ENCODE results near the gene GFOD2. TPM values are rescaled to one million over a fixed set of nuclear protein-coding genes. Genes with fewer than 3 reads are reported as not detected.

Gene GFOD2
- total RNA-seq, 1 donor from 2014 or later = 32.4 TPM

DNA sequence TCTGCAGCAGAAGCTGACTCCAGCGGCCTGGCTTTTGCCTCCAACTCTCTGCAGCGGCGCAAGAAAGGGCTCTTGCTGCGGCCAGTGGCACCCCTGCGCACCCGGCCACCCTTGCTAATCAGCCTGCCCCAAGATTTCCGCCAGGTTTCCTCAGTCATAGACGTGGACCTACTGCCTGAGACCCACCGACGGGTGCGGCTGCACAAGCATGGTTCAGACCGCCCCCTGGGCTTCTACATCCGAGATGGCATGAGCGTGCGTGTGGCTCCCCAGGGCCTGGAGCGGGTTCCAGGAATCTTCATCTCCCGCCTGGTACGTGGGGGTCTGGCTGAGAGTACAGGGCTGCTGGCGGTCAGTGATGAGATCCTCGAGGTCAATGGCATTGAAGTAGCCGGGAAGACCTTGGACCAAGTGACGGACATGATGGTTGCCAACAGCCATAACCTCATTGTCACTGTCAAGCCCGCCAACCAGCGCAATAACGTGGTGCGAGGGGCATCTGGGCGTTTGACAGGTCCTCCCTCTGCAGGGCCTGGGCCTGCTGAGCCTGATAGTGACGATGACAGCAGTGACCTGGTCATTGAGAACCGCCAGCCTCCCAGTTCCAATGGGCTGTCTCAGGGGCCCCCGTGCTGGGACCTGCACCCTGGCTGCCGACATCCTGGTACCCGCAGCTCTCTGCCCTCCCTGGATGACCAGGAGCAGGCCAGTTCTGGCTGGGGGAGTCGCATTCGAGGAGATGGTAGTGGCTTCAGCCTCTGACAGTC lies 57.0 kb downstream of the GFOD2 start:
- TF ChIP-seq EZH2 (IDR thresholded peaks at IDR 0.05; ENCODE audit: insufficient read depth, low read length) = no peak
- TF ChIP-seq, protein P1, sequence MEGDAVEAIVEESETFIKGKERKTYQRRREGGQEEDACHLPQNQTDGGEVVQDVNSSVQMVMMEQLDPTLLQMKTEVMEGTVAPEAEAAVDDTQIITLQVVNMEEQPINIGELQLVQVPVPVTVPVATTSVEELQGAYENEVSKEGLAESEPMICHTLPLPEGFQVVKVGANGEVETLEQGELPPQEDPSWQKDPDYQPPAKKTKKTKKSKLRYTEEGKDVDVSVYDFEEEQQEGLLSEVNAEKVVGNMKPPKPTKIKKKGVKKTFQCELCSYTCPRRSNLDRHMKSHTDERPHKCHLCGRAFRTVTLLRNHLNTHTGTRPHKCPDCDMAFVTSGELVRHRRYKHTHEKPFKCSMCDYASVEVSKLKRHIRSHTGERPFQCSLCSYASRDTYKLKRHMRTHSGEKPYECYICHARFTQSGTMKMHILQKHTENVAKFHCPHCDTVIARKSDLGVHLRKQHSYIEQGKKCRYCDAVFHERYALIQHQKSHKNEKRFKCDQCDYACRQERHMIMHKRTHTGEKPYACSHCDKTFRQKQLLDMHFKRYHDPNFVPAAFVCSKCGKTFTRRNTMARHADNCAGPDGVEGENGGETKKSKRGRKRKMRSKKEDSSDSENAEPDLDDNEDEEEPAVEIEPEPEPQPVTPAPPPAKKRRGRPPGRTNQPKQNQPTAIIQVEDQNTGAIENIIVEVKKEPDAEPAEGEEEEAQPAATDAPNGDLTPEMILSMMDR (IDR thresholded peaks at IDR 0.05; ENCODE audit: insufficient read depth, low read depth, low read length) = no peak
- Histone ChIP-seq H3K27ac (ENCODE audit: low read depth, low read length) (no peak overlapping the region), H3K36me3 (ENCODE audit: insufficient read depth, low read length) (peaks cover 2% of the 10 kb centered on the region), H3K4me2 (ENCODE audit: low read length) (no peak overlapping the region), H4K20me1 (ENCODE audit: insufficient read depth, low read length) (peaks cover 22% of the 10 kb centered on the region), H3K9me3 (ENCODE audit: insufficient read depth, low read depth, low read length) (no peaks in the 10 kb centered on the region), H3K27me3 (ENCODE audit: insufficient read depth, low read length) (no peaks in the 10 kb centered on the region), H3K79me2 (ENCODE audit: insufficient read depth, low read length) (peaks cover 14% of the 10 kb centered on the region), H3K9ac (ENCODE audit: low read length) (no peak overlapping the region), H3K4me1 (ENCODE audit: insufficient read depth, low read length) (peaks cover 19% of the 10 kb centered on the region), H2AFZ (ENCODE audit: low read depth, low read length) (no peak overlapping the region), H3K4me3 (ENCODE audit: insufficient read depth, low read depth, low read length) (no peak overlapping the region)
- H3K4me1 Mint-ChIP-seq (ENCODE audit: low read depth, unreplicated experiment) = peaks cover 4% of the 10 kb centered on the region
- H3K9me3 Mint-ChIP-seq (ENCODE audit: unreplicated experiment) = no peaks in the 10 kb centered on the region
- no peak for FAIRE-seq
- H3K4me3 Mint-ChIP-seq (ENCODE audit: unreplicated experiment) = no peak overlapping the region
- peaks cover 6% of the 10 kb centered on the region for H3K27me3 Mint-ChIP-seq (ENCODE audit: low read depth, unreplicated experiment)
- H3K36me3 Mint-ChIP-seq (ENCODE audit: low read depth, unreplicated experiment) = peaks cover 4% of the 10 kb centered on the region
- DNase-seq (ENCODE audit: low read depth) = no peak
- H3K27ac Mint-ChIP-seq (ENCODE audit: unreplicated experiment) = no peak overlapping the region

DNA sequence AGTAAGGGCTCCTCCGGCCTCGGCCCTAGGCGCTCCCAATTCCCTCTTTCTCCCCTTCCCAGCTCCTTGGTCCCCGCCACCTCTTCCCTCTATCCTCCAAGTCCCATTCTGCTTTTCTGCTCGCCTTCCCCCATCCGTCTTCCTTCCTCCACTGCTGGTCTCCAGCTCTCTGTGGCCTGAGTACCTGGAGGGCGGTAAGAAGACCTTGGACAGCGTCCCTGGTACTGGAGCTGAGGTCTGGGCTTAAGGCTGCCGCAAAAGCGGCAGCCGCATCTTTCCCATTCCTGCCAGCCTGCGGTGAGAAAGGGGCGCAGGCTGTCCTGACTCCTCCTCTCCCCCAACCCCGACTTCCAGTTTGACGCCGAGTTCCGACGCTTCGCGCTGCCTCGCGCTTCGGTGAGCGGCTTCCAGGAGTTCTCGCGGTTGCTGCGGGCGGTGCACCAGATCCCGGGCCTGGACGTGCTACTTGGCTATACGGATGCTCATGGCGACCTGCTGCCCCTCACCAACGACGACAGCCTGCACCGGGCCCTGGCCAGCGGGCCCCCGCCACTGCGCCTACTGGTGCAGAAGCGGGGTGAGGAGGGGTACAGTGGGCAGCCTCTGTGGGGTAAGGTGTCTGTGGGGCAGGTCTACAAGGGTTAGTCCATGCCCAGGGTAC lies 57.9 kb downstream of the GFOD2 start:
- peaks cover 4% of the 10 kb centered on the region for H3K4me1 Mint-ChIP-seq (ENCODE audit: low read depth, unreplicated experiment)
- Histone ChIP-seq H3K4me3 (ENCODE audit: insufficient read depth, low read depth, low read length) (peak overlapping the region; percentile 48), H3K36me3 (ENCODE audit: insufficient read depth, low read length) (peaks cover 2% of the 10 kb centered on the region), H3K4me1 (ENCODE audit: insufficient read depth, low read length) (peaks cover 14% of the 10 kb centered on the region), H3K9me3 (ENCODE audit: insufficient read depth, low read depth, low read length) (no peaks in the 10 kb centered on the region), H3K27me3 (ENCODE audit: insufficient read depth, low read length) (no peaks in the 10 kb centered on the region), H3K4me2 (ENCODE audit: low read length) (peak overlapping the region; percentile 93), H4K20me1 (ENCODE audit: insufficient read depth, low read length) (peaks cover 22% of the 10 kb centered on the region), H3K9ac (ENCODE audit: low read length) (no peak overlapping the region), H3K27ac (ENCODE audit: low read depth, low read length) (no peak overlapping the region), H2AFZ (ENCODE audit: low read depth, low read length) (peak overlapping the region; percentile 54), H3K79me2 (ENCODE audit: insufficient read depth, low read length) (peaks cover 14% of the 10 kb centered on the region)
- H3K36me3 Mint-ChIP-seq (ENCODE audit: low read depth, unreplicated experiment) = peaks cover 4% of the 10 kb centered on the region
- no peaks in the 10 kb centered on the region for H3K9me3 Mint-ChIP-seq (ENCODE audit: unreplicated experiment)
- H3K27ac Mint-ChIP-seq (ENCODE audit: unreplicated experiment) = no peak overlapping the region
- peak; percentile 43 for DNase-seq (ENCODE audit: low read depth)
- FAIRE-seq = no peak
- TF ChIP-seq EZH2 (IDR thresholded peaks at IDR 0.05; ENCODE audit: insufficient read depth, low read length) = no peak
- TF ChIP-seq, protein P1 (IDR thresholded peaks at IDR 0.05; ENCODE audit: insufficient read depth, low read depth, low read length) = no peak
- H3K27me3 Mint-ChIP-seq (ENCODE audit: low read depth, unreplicated experiment) = peaks cover 6% of the 10 kb centered on the region
- peak overlapping the region; percentile 82 for H3K4me3 Mint-ChIP-seq (ENCODE audit: unreplicated experiment)

Measured in astrocyte (in vitro differentiated cells and primary cell).